ENCODE measurements around the gene NCOA1.
"Not testable (repeated sequence)": the region's sequence is repeated elsewhere in the genome, so short reads cannot be mapped to it uniquely, and the experiment has no call there.

The NCOA1 gene

GRCh38 chr2:24542269-24542872 lies 51.3 kb downstream of the NCOA1 start:
- DNase-seq, result no peak

- DNase-seq, result no peak
Observed at GRCh38 chr2:24543252-24543651, 52.2 kb downstream of the NCOA1 start.

- DNase-seq, result no peak
Observed at GRCh38 chr2:24544456-24545115, 53.5 kb downstream of the NCOA1 start.

- no peak for DNase-seq
Observed at GRCh38 chr2:24546669-24547068, 55.6 kb downstream of the NCOA1 start.

- no peak for DNase-seq
Observed at GRCh38 chr2:24548058-24548457, 57.0 kb downstream of the NCOA1 start.

- DNase-seq, result not testable (repeated sequence)
Observed at GRCh38 chr2:24550301-24550700, 59.2 kb downstream of the NCOA1 start.

- no peak for DNase-seq
Observed at GRCh38 chr2:24551016-24551415, 60.0 kb downstream of the NCOA1 start.

- DNase-seq, result no peak
Observed at GRCh38 chr2:24552836-24553235, 61.8 kb downstream of the NCOA1 start.

- no peak for DNase-seq
Observed at GRCh38 chr2:24558781-24559472, 67.9 kb downstream of the NCOA1 start.

- DNase-seq, result no peak
Observed at GRCh38 chr2:24559473-24560113, 68.5 kb downstream of the NCOA1 start.

GRCh38 chr2:24565537-24565936 lies 74.5 kb downstream of the NCOA1 start:
- no peak for DNase-seq

GRCh38 chr2:24566209-24566608 lies 75.2 kb downstream of the NCOA1 start:
- DNase-seq, result no peak

- no peak for DNase-seq
Observed at GRCh38 chr2:24566630-24567029, 75.6 kb downstream of the NCOA1 start.

- DNase-seq, result no peak
Observed at GRCh38 chr2:24568551-24568950, 77.5 kb downstream of the NCOA1 start.

- DNase-seq, result not testable (repeated sequence)
Observed at GRCh38 chr2:24569565-24569964, 78.5 kb downstream of the NCOA1 start.

- no peak for DNase-seq
Observed at GRCh38 chr2:24570225-24570624, 79.2 kb downstream of the NCOA1 start.

GRCh38 chr2:24571828-24572442 lies 80.9 kb downstream of the NCOA1 start:
- DNase-seq, result no peak

GRCh38 chr2:24576146-24576545 lies 85.1 kb downstream of the NCOA1 start:
- DNase-seq, result no peak

- no peak for DNase-seq
Observed at GRCh38 chr2:24576617-24577016, 85.6 kb downstream of the NCOA1 start.

GRCh38 chr2:24577481-24577880 lies 86.4 kb downstream of the NCOA1 start:
- DNase-seq, result no peak

GRCh38 chr2:24579053-24579803 lies 88.2 kb downstream of the NCOA1 start:
- DNase-seq, result no peak

GRCh38 chr2:24580561-24580960 lies 89.5 kb downstream of the NCOA1 start:
- DNase-seq, result no peak

- not testable (repeated sequence) for DNase-seq
Observed at GRCh38 chr2:24581971-24582370, 90.9 kb downstream of the NCOA1 start.

Data from NK-92 treated with Interleukin-12 subunit alpha and Interleukin-12 subunit beta, amount 100 ng/mL, for 24 hours (cell line).